Large intestine (tissue), 1 donor: ENCODE results near the gene METTL14. TPM values are rescaled to one million over a fixed set of nuclear protein-coding genes. Genes with fewer than 3 reads are reported as not detected.

ENCODE experiments used
- polyA plus RNA-seq: library from polyadenylated mRNA; unstranded; fragments of 120-200 nt; gene quantifications from one replicate; pipeline ENCODE4 v1.2.1, GENCODE V29; 2013

The METTL14 gene
- polyA plus RNA-seq, 1 donor: 43.4 TPM

Other genes with a start within 250 kb of the METTL14 start
- gene SEC24D, start 150.7 kb downstream of the METTL14 start, polyA plus RNA-seq: 61.5 TPM
- gene SYNPO2, start 203.5 kb downstream of the METTL14 start, polyA plus RNA-seq: 81.2 TPM